ENCODE results near the gene GZF1. TPM values are rescaled to one million over a fixed set of nuclear protein-coding genes. Genes with fewer than 3 reads are reported as not detected.

Gene GZF1
- total and polyA plus RNA-seq, 2 experiments from 2014 or later = 5.9 to 11.0 TPM

DNA sequence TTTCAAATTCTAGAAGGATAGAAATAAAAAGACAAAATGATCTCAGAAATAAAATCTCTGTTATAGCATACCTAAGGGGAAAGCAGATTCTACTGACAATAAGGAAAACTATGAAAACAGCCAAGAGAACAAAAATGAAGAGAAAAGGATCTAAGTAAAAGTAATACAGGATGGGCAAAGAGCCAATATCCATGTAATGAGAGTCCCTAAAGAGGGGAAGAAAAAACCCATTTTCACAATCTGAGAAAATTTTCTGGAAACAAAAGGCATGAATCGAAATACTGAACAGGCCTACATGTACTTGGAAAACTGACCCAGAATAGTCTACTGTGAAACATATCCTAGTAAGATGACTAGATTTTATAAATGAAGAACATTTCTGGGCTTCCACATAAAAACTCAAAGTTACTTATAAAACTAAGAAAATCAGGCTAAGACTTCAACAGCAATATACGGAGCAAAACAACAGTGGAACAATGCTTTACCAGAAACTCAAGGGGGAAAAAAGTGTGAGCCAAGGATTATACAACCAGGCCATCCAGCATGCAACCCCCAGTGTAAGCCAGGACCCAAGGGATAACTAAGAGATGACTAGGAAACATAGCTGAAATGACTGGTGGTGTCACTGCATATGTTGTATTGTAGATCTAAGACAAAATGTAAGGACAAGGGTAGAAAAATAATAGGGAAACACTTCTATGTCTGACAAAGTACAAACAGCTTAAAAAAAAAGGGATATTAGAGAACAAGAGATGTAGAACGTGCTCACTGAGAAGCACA, 49.1 kb downstream of the GZF1 start:
- no peaks in the 10 kb centered on the region for H3K9me3 ChIP-seq (ENCODE audit: low read depth)
- peak overlapping the region; percentile 18; the same call in 1 of the 2 replicates for H3K9ac ChIP-seq
- H3K36me3 ChIP-seq (ENCODE audit: low read depth) = no peaks in the 10 kb centered on the region
- TF ChIP-seq EZH2phosphoT487 (IDR thresholded peaks at IDR 0.05; ENCODE audit: insufficient read depth, low read depth) = no peak
- no peak for TF ChIP-seq EZH2 (IDR thresholded peaks at IDR 0.05; ENCODE audit: insufficient read depth, poor library complexity, severe bottlenecking)
- H4K20me1 ChIP-seq (ENCODE audit: insufficient read depth) = peaks cover 5% of the 10 kb centered on the region
- in situ Hi-C loops (cut with MboI) = no loop called here
- H3K4me2 ChIP-seq (ENCODE audit: unreplicated experiment) = peak overlapping the region; percentile 9
- peaks cover 26% of the 10 kb centered on the region for H3K4me1 ChIP-seq (ENCODE audit: insufficient read depth)
- H3K4me3 ChIP-seq = no peak overlapping the region
- no peaks in the 10 kb centered on the region for H3K27me3 ChIP-seq (replicated peaks; ENCODE audit: insufficient read depth)
- H3K79me2 ChIP-seq (ENCODE audit: insufficient read depth) = peaks cover 100% of the 10 kb centered on the region
- H3F3A ChIP-seq (ENCODE audit: insufficient read depth) = no peaks in the 10 kb centered on the region
- H3K9me2 ChIP-seq (ENCODE audit: insufficient read depth) = no peaks in the 10 kb centered on the region
- peak overlapping the region; percentile 34 for H3K27ac ChIP-seq
- 68 to 75% methylated on average over 3 of the region's 3 CpGs for WGBS, 2 experiments (ENCODE audit: low coverage in 1 of 2, low lambda C conversion rate in 2 of 2, missing lambda C conversion rate in 2 of 2)
- DNase-seq = peak; percentile 26
- H2AFZ ChIP-seq = no peak overlapping the region

DNA sequence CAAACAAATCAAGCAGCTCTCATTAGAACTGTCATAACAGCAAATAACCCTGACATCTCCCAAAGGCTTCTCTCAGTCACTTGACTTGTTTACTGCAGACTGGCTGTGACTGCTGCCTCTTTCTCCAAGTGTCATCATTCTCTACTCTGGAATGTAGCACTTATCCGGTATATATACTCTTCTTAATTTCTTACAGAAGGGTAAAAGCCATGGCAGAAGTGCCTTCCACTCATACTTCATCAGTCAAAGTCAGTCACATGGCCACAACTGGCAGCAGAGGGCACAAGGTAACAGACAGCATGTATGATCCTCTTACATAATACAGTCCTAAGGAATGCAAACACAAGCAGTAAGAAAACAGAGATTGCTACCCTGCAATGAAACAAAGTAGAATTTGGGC, 50.0 kb downstream of the GZF1 start:
- WGBS, 2 experiments (ENCODE audit: low coverage in 1 of 2, low lambda C conversion rate in 2 of 2, missing lambda C conversion rate in 2 of 2) = 3 to 13% methylated on average over 1 of the region's 1 CpG
- Histone ChIP-seq H3K27ac (peak overlapping the region; percentile 34), H3K4me2 (ENCODE audit: unreplicated experiment) (peak overlapping the region; percentile 43), H3K4me3 (no peak overlapping the region), H3K9me3 (ENCODE audit: low read depth) (no peaks in the 10 kb centered on the region), H3K27me3 (replicated peaks; ENCODE audit: insufficient read depth) (no peaks in the 10 kb centered on the region), H3K36me3 (ENCODE audit: low read depth) (no peaks in the 10 kb centered on the region), H3K9ac (peak overlapping the region; percentile 18; the same call in 1 of the 2 replicates), H3K4me1 (ENCODE audit: insufficient read depth) (peaks cover 28% of the 10 kb centered on the region), H4K20me1 (ENCODE audit: insufficient read depth) (peaks cover 5% of the 10 kb centered on the region), H3K79me2 (ENCODE audit: insufficient read depth) (peaks cover 100% of the 10 kb centered on the region), H3K9me2 (ENCODE audit: insufficient read depth) (no peaks in the 10 kb centered on the region), H3F3A (ENCODE audit: insufficient read depth) (no peaks in the 10 kb centered on the region), H2AFZ (no peak overlapping the region)
- DNase-seq = peak; percentile 45
- in situ Hi-C loops (cut with MboI) = no loop called here
- TF ChIP-seq EZH2 (IDR thresholded peaks at IDR 0.05; ENCODE audit: insufficient read depth, poor library complexity, severe bottlenecking) (no peak), EZH2phosphoT487 (IDR thresholded peaks at IDR 0.05; ENCODE audit: insufficient read depth, low read depth) (no peak)

DNA sequence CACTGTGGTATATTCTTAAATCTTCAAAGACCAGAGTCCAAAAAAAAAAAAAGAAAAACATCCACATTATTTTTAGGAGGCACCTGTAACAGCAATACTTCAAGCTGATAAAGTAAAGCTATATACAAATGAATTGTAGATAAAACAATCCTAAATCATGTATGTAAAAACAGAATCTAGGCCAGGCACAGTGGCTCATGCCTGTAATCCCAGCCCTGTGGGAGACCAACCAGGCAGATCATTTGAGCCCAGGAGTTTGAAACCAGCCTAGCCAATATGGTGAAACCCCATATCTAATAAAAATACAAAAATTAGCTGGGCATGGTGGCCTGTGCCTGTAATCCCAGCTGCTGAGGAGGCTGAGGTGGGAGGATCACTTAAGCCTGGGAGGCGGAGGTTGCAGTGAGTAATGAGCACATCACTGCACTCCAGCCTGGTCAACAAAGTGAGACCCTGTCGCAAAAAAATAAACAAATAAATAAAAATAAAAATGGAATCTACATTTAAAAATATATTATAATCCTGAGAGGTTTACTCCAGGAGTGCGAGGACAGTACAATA, 52.0 kb downstream of the GZF1 start:
- Histone ChIP-seq H3K27ac (no peak overlapping the region), H3K9me3 (ENCODE audit: low read depth) (no peaks in the 10 kb centered on the region), H4K20me1 (ENCODE audit: insufficient read depth) (no peaks in the 10 kb centered on the region; the same call in 1 of the 2 replicates), H3K9ac (no peak overlapping the region), H3K4me2 (ENCODE audit: unreplicated experiment) (no peak overlapping the region), H3F3A (ENCODE audit: insufficient read depth) (peaks cover 2% of the 10 kb centered on the region), H3K79me2 (ENCODE audit: insufficient read depth) (peaks cover 100% of the 10 kb centered on the region), H3K36me3 (ENCODE audit: low read depth) (no peaks in the 10 kb centered on the region), H3K27me3 (replicated peaks; ENCODE audit: insufficient read depth) (no peaks in the 10 kb centered on the region), H2AFZ (no peak overlapping the region), H3K9me2 (ENCODE audit: insufficient read depth) (no peaks in the 10 kb centered on the region), H3K4me3 (no peak overlapping the region), H3K4me1 (ENCODE audit: insufficient read depth) (peaks cover 30% of the 10 kb centered on the region)
- TF ChIP-seq EZH2phosphoT487 (IDR thresholded peaks at IDR 0.05; ENCODE audit: insufficient read depth, low read depth) (no peak), EZH2 (IDR thresholded peaks at IDR 0.05; ENCODE audit: insufficient read depth, poor library complexity, severe bottlenecking) (no peak)
- no peak for DNase-seq
- 97 to 100% methylated on average over 3 of the region's 3 CpGs for WGBS, 2 experiments (ENCODE audit: low coverage in 1 of 2, low lambda C conversion rate in 2 of 2, missing lambda C conversion rate in 2 of 2)
- in situ Hi-C loops (cut with MboI) = no loop called here

DNA sequence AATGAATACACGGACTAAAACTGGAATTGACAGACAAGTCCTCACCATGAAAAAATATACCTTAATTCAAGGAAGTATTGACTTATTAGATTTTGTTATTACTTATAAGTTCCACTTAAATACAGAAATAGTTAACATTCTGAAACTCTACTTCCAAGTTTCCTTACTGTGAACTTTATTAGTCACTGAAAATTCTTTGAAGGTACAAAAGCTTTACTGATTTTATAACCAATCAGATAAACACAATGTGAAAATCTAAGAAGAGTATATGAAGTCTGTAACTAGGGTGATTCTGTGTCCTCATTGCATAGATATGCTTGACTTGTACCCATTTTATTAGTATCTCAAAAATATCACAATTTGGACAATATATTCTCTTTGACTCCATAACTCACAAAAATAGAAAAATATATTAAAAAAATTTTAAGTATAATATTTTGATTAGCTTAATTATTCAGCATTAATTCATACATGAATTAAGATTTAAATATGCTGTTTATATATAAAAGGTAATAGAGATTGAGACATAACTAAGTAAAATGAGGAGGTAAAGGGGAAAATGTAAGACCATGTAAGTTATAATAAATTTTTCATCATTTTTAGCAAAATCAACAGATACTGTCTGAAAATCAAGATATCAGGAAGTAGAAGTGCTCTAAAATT, 52.7 kb downstream of the GZF1 start:
- H3K9ac ChIP-seq = no peak overlapping the region

More for the DNA sequence above, 52.7 kb downstream of the GZF1 start:
- Histone ChIP-seq H3K4me1 (ENCODE audit: insufficient read depth) (peaks cover 37% of the 10 kb centered on the region), H2AFZ (no peak overlapping the region), H3K79me2 (ENCODE audit: insufficient read depth) (peaks cover 100% of the 10 kb centered on the region), H3K36me3 (ENCODE audit: low read depth) (no peaks in the 10 kb centered on the region), H3K9me3 (ENCODE audit: low read depth) (no peaks in the 10 kb centered on the region), H3K27ac (no peak overlapping the region), H3K27me3 (replicated peaks; ENCODE audit: insufficient read depth) (no peaks in the 10 kb centered on the region), H4K20me1 (ENCODE audit: insufficient read depth) (no peaks in the 10 kb centered on the region; the same call in 1 of the 2 replicates), H3K9me2 (ENCODE audit: insufficient read depth) (no peaks in the 10 kb centered on the region), H3K4me3 (no peak overlapping the region), H3K4me2 (ENCODE audit: unreplicated experiment) (no peak overlapping the region), H3F3A (ENCODE audit: insufficient read depth) (peaks cover 9% of the 10 kb centered on the region)
- in situ Hi-C loops (cut with MboI) = no loop called here
- 91 to 96% methylated on average over 1 of the region's 1 CpG for WGBS, 2 experiments (ENCODE audit: low coverage in 1 of 2, low lambda C conversion rate in 2 of 2, missing lambda C conversion rate in 2 of 2)
- DNase-seq = no peak
- no peak for TF ChIP-seq EZH2 (IDR thresholded peaks at IDR 0.05; ENCODE audit: insufficient read depth, poor library complexity, severe bottlenecking)
- TF ChIP-seq EZH2phosphoT487 (IDR thresholded peaks at IDR 0.05; ENCODE audit: insufficient read depth, low read depth) = no peak

Measured in GM23248 (cell line).